Mucosa of stomach (tissue), 1 donor: Measurements from ENCODE around the gene NEGR1.

ENCODE experiments used
- H3K27me3 ChIP-seq: one replicate; pipeline ENCODE4 v1.7.0; 2013; ENCODE audit warnings: mild to moderate bottlenecking, low read length; ENCODE audit not compliant: control insufficient read depth, insufficient read depth
- H3K36me3 ChIP-seq: one replicate; pipeline ENCODE4 v1.7.0; 2013; ENCODE audit warnings: low read length; ENCODE audit not compliant: control insufficient read depth, insufficient read depth
- H3K4me1 ChIP-seq: one replicate; pipeline ENCODE4 v1.7.0; 2013; ENCODE audit warnings: mild to moderate bottlenecking, low read length; ENCODE audit not compliant: control insufficient read depth, insufficient read depth
- H3K4me3 ChIP-seq: one replicate; pipeline ENCODE4 v1.7.0; 2013; ENCODE audit warnings: low read length
- H3K9ac ChIP-seq: one replicate; pipeline ENCODE4 v1.7.0; 2013; ENCODE audit warnings: mild to moderate bottlenecking, low read length, moderate library complexity
- H3K9me3 ChIP-seq: one replicate; pipeline ENCODE4 v1.7.0; 2013; ENCODE audit warnings: mild to moderate bottlenecking, low read length, moderate library complexity; ENCODE audit not compliant: control insufficient read depth
- donor health status: Pancreatic carcinoma.

The NEGR1 gene

DNA sequence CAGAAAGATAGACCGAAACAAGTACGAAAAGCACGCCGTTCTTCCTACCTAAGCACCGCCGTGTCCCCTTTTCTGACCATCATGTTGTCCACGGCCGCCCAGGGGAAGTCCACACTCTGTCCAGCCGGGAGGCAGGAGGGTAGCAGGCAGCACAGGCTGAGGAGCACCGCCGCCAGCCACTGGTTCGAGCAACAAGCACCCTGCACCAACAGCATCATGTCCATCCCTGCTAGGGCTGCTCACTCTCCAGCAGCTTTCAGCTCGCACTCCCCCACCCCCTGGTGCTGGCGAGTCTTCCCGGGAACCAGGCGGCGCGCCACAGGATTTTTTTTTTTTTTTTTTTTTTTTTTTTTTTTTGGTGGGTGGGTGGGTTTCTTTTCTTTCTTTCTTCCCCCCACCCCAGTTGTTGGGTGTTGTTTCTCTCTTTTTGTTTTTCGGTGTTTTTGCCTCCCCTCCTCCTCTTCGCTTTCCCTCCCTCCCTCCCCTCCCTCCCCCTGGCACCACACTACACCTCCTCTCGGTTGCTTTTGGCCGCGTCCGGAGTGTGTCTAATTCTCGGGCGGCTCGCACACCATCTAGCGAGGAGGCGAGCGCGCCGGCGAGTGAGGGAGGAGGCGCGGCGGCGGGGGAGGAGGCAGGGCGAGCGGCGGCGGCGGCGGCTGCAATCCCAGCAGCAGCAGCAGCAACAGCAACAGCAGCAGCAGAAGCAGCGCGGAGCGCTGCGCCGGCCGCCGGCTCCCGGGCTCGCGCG is at the start of gene NEGR1:
Gene NEGR1 (minus strand): TSS at position 269 of the 751 bp plus-strand sequence.
- peaks cover 33% of the 10 kb centered on the region for H3K27me3 ChIP-seq
- H3K4me3 ChIP-seq: peak within 1 kb of the TSS; percentile 24
- H3K9ac ChIP-seq: peak within 1 kb of the TSS; percentile 71
- H3K9me3 ChIP-seq: no peaks in the 10 kb centered on the region
- no peaks in the 10 kb centered on the region for H3K36me3 ChIP-seq
- peaks cover 4% of the 10 kb centered on the region for H3K4me1 ChIP-seq

- no peaks in the 10 kb centered on the region for H3K36me3 ChIP-seq
Measured at GRCh38 chr1:72326494-72326893, 44.2 kb upstream of the NEGR1 start.

DNA sequence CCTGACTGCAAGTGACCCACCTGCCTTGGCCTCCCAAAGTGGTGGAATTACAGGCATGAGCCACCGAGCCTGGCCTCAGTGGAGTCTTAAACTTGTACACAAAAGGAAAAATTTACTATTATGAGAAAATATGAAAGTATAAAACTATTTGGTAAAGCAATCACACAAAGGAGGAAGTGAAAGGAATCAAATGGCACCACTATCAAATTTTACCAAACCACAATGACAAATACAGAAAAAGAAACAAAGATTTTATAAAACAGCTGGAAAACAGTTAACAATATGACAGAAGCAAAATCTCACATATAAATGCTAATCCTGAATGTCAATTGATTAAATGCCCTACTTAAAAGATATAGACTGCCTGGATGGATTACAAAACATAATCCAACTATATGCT is 42.1 kb upstream of the NEGR1 start:
- Histone ChIP-seq H3K9me3 (no peaks in the 10 kb centered on the region), H3K9ac (no peak overlapping the region), H3K4me1 (no peaks in the 10 kb centered on the region), H3K4me3 (no peak overlapping the region), H3K36me3 (no peaks in the 10 kb centered on the region), H3K27me3 (no peaks in the 10 kb centered on the region)

More at GRCh38 chr1:72326494-72326893, 44.2 kb upstream of the NEGR1 start:
- Histone ChIP-seq H3K4me1 (no peaks in the 10 kb centered on the region), H3K9ac (no peak overlapping the region), H3K27me3 (no peaks in the 10 kb centered on the region), H3K4me3 (no peak overlapping the region), H3K9me3 (no peaks in the 10 kb centered on the region)

- Histone ChIP-seq H3K27me3 (no peaks in the 10 kb centered on the region), H3K4me3 (no peak overlapping the region), H3K9me3 (no peaks in the 10 kb centered on the region), H3K9ac (no peak overlapping the region), H3K4me1 (no peaks in the 10 kb centered on the region), H3K36me3 (no peaks in the 10 kb centered on the region)
Measured at GRCh38 chr1:72322910-72323309, 40.6 kb upstream of the NEGR1 start.

DNA sequence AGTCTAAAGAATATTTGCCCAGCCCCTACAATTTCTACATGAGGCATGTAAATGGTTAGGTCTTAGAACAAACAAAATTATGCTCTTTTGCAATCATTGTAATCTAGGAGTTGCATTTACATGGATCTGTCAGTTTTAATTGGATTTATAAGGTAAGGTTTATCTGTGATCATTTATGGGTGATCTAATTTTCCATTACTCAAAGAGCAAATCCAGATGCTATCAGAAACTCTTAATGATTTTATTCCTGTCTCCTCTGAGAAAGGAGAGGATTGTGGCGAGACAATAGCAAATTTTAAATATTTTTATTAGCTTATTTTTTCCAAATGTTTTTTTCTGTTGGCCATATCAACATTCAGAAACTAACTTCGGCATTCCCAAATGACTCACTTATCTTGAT is 14.2 kb upstream of the NEGR1 start:
- H3K36me3 ChIP-seq: no peaks in the 10 kb centered on the region
- H3K4me1 ChIP-seq: no peaks in the 10 kb centered on the region
- H3K4me3 ChIP-seq: no peak overlapping the region
- no peak overlapping the region for H3K9ac ChIP-seq
- no peaks in the 10 kb centered on the region for H3K27me3 ChIP-seq
- H3K9me3 ChIP-seq: no peaks in the 10 kb centered on the region

GRCh38 chr1:72288886-72289285 is 6.5 kb upstream of the NEGR1 start:
- no peaks in the 10 kb centered on the region for H3K36me3 ChIP-seq
- no peak overlapping the region for H3K4me3 ChIP-seq
- peaks cover 19% of the 10 kb centered on the region for H3K27me3 ChIP-seq
- no peaks in the 10 kb centered on the region for H3K4me1 ChIP-seq
- no peak overlapping the region for H3K9ac ChIP-seq
- no peaks in the 10 kb centered on the region for H3K9me3 ChIP-seq

GRCh38 chr1:72286401-72286800 is 4.1 kb upstream of the NEGR1 start:
- Histone ChIP-seq H3K4me1 (peaks cover 4% of the 10 kb centered on the region), H3K36me3 (no peaks in the 10 kb centered on the region), H3K9me3 (no peaks in the 10 kb centered on the region), H3K4me3 (no peak overlapping the region), H3K9ac (no peak overlapping the region), H3K27me3 (peaks cover 33% of the 10 kb centered on the region)

- Histone ChIP-seq H3K9me3 (no peaks in the 10 kb centered on the region), H3K27me3 (peaks cover 33% of the 10 kb centered on the region), H3K4me3 (no peak overlapping the region), H3K9ac (no peak overlapping the region), H3K36me3 (no peaks in the 10 kb centered on the region), H3K4me1 (peaks cover 4% of the 10 kb centered on the region)
Measured at GRCh38 chr1:72285074-72285425, 2.7 kb upstream of the NEGR1 start.

- H3K4me1 ChIP-seq: peaks cover 4% of the 10 kb centered on the region
- peaks cover 33% of the 10 kb centered on the region for H3K27me3 ChIP-seq
- peak overlapping the region; percentile 71 for H3K9ac ChIP-seq
- H3K9me3 ChIP-seq: no peaks in the 10 kb centered on the region
- H3K36me3 ChIP-seq: no peaks in the 10 kb centered on the region
- H3K4me3 ChIP-seq: no peak overlapping the region
Measured at GRCh38 chr1:72284348-72285073, 2.2 kb upstream of the NEGR1 start.

DNA sequence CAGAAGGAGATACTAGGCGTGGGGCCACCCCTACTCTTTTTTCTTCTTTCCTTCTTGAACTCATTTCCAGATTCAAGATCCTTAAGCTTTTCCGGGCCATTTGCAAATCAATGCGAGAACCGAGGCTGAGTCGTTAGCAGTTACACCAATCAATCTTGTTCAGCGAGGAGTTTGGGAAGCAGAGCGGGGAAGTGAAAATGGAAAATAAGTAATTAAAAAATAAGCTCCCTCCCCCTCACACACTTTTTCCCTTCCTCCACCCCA is 1.7 kb upstream of the NEGR1 start:
- Histone ChIP-seq H3K36me3 (no peaks in the 10 kb centered on the region), H3K9me3 (no peaks in the 10 kb centered on the region), H3K27me3 (peaks cover 33% of the 10 kb centered on the region), H3K4me3 (peak overlapping the region; percentile 24), H3K4me1 (peaks cover 4% of the 10 kb centered on the region), H3K9ac (peak overlapping the region; percentile 71)

GRCh38 chr1:72283307-72284083 is 1.2 kb upstream of the NEGR1 start:
- Histone ChIP-seq H3K9me3 (no peaks in the 10 kb centered on the region), H3K4me3 (peak overlapping the region; percentile 24), H3K9ac (peak overlapping the region; percentile 71), H3K27me3 (peaks cover 33% of the 10 kb centered on the region), H3K4me1 (peaks cover 4% of the 10 kb centered on the region), H3K36me3 (no peaks in the 10 kb centered on the region)

DNA sequence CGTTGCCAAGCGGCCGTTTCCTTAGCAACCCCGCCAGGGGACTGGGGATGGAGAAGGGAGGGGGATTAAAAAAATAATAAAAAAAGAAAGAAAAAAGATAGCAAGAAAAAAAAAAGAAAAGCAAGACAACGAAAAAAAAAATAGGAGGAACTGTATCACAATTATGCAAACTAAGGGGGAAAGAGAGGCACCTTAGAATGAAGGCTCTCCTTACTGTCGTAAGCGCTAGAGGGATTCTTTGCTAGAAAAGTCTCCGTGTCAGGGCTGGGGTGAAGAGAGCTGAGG is 625 bp upstream of the NEGR1 start:
- no peaks in the 10 kb centered on the region for H3K9me3 ChIP-seq
- peak overlapping the region; percentile 24 for H3K4me3 ChIP-seq
- no peaks in the 10 kb centered on the region for H3K36me3 ChIP-seq
- peak overlapping the region; percentile 71 for H3K9ac ChIP-seq
- peaks cover 33% of the 10 kb centered on the region for H3K27me3 ChIP-seq
- peaks cover 4% of the 10 kb centered on the region for H3K4me1 ChIP-seq
